Omental fat pad (tissue), 4 donors: ENCODE measurements around the gene TPM2. TPM values are rescaled to one million over a fixed set of nuclear protein-coding genes. Genes with fewer than 3 reads are reported as not detected.
A peak's percentile ranks its signal among the peaks of the same experiment; 100 is the strongest.

Experiments
- ATAC-seq: fragments of 150-250 bp; one replicate; pipeline ENCODE4 v1.9.1; 2016; ENCODE audit warnings: mild to moderate bottlenecking, moderate library complexity; ENCODE audit not compliant: low FRiP score
- DNase-seq: peaks from one replicate; pipeline ENCODE4 v3.0.0-alpha.2; 2019; ENCODE audit warnings: low spot score
- CTCF ChIP-seq, 3 donors: fragments of 450-650 bp; IDR thresholded peaks; one replicate each; pipeline ENCODE4 v1.5.1; 2016 to 2017; ENCODE audit warnings: antibody characterized with exemption in 3 of 3, mild to moderate bottlenecking in 3 of 3, moderate library complexity in 2 of 3
- total RNA-seq, 4 donors: library from RNA; depleted of rRNA; stranded (reverse); fragments of >200 nt; gene quantifications; one replicate each; pipeline ENCODE4 v1.1.0, GENCODE V29; 2016

The TPM2 gene
- total RNA-seq, 4 donors from 2014 or later, result 150 to 301 (median 237) TPM

- no peak for TF ChIP-seq CTCF (IDR thresholded peaks at IDR 0.05)
Measured at GRCh38 chr9:35688558-35689541, 875 bp downstream of the TPM2 start.

GRCh38 chr9:35687972-35688557, 1.7 kb downstream of the TPM2 start:
- ATAC-seq (no peak), DNase-seq (no peak)
- no peak for TF ChIP-seq CTCF (IDR thresholded peaks at IDR 0.05)

More at GRCh38 chr9:35688558-35689541, 875 bp downstream of the TPM2 start:
- ATAC-seq, result peak; percentile 60
- DNase-seq, result no peak

GRCh38 chr9:35687306-35687705, 2.4 kb downstream of the TPM2 start:
- ATAC-seq (no peak), DNase-seq (no peak)
- no peak for TF ChIP-seq CTCF (IDR thresholded peaks at IDR 0.05)

GRCh38 chr9:35686222-35687203, 3.2 kb downstream of the TPM2 start:
- DNase-seq (no peak), ATAC-seq (no peak)
- no peak for TF ChIP-seq CTCF (IDR thresholded peaks at IDR 0.05)

GRCh38 chr9:35685506-35685905, 4.2 kb downstream of the TPM2 start:
- TF ChIP-seq CTCF (IDR thresholded peaks at IDR 0.05), result no peak
- DNase-seq (no peak), ATAC-seq (no peak)

- no peak for DNase-seq
- TF ChIP-seq CTCF (IDR thresholded peaks at IDR 0.05), result no peak
- no peak for ATAC-seq
Measured at GRCh38 chr9:35684921-35685320, 4.8 kb downstream of the TPM2 start.
